ENCODE data around the gene LILRB1.
"Not testable (repeated sequence)": the region's sequence is repeated elsewhere in the genome, so short reads cannot be mapped to it uniquely, and the experiment has no call there.

LILRB1 gene

GRCh38 chr19:54630262-54630661, at the start of gene LILRB1:
LILRB1 (plus strand) TSS chr19:54630484; CDS start chr19:54631074, 590 bp downstream.
- DNase-seq: not testable (repeated sequence)

- DNase-seq: no peak
Observed at GRCh38 chr19:54586397-54586796, 43.9 kb upstream of the LILRB1 start.

GRCh38 chr19:54587026-54587425, 43.3 kb upstream of the LILRB1 start:
- no peak for DNase-seq

GRCh38 chr19:54593445-54593844, 36.8 kb upstream of the LILRB1 start, which contains the start of gene LILRA1:
LILRA1 (plus strand) TSS chr19:54593632; CDS start chr19:54594245, 613 bp downstream.
- not testable (repeated sequence) for DNase-seq

GRCh38 chr19:54593931-54594626, 36.2 kb upstream of the LILRB1 start:
- DNase-seq: not testable (repeated sequence)

- DNase-seq: no peak
Observed at GRCh38 chr19:54594737-54595136, 35.5 kb upstream of the LILRB1 start.

- DNase-seq: not testable (repeated sequence)
Observed at GRCh38 chr19:54595680-54596436, 34.4 kb upstream of the LILRB1 start.

- DNase-seq: no peak
Observed at GRCh38 chr19:54600212-54600611, 30.1 kb upstream of the LILRB1 start.

GRCh38 chr19:54606230-54606629, 24.1 kb upstream of the LILRB1 start:
- no peak for DNase-seq

- DNase-seq: no peak
Observed at GRCh38 chr19:54606891-54607784, 23.1 kb upstream of the LILRB1 start.

- no peak for DNase-seq
Observed at GRCh38 chr19:54607785-54608150, 22.5 kb upstream of the LILRB1 start.

- DNase-seq: no peak
Observed at GRCh38 chr19:54608205-54608604, 22.1 kb upstream of the LILRB1 start.

GRCh38 chr19:54608792-54609191, 21.5 kb upstream of the LILRB1 start:
- no peak for DNase-seq

- DNase-seq: no peak
Observed at GRCh38 chr19:54609356-54609791, 20.9 kb upstream of the LILRB1 start.

GRCh38 chr19:54612428-54612827, 17.9 kb upstream of the LILRB1 start:
- no peak for DNase-seq

GRCh38 chr19:54614726-54615125, 15.6 kb upstream of the LILRB1 start:
- DNase-seq: no peak

- no peak for DNase-seq
Observed at GRCh38 chr19:54616057-54616456, 14.2 kb upstream of the LILRB1 start.

GRCh38 chr19:54616821-54617560, 13.3 kb upstream of the LILRB1 start:
- DNase-seq: no peak

- no peak for DNase-seq
Observed at GRCh38 chr19:54620464-54620863, 9.8 kb upstream of the LILRB1 start.

GRCh38 chr19:54622431-54622830, 7.9 kb upstream of the LILRB1 start:
- no peak for DNase-seq

GRCh38 chr19:54624234-54624633, 6.0 kb upstream of the LILRB1 start:
- not testable (repeated sequence) for DNase-seq

Measured in stimulated activated CD4-positive, alpha-beta T cell treated with anti-CD3 and anti-CD28 coated beads, Interleukin-2, amount 100 ng/mL, for 24 hours (primary cell).